Stimulated activated effector memory CD8-positive, alpha-beta T cell treated with anti-CD3 and anti-CD28 coated beads, Interleukin-12 subunit alpha, Interleukin-12 subunit beta, amount 100 ng/mL, for 72 hours (primary cell): ENCODE results near the gene TMEM238.
"Not testable (repeated sequence)": the region's sequence is repeated elsewhere in the genome, so short reads cannot be mapped to it uniquely, and the experiment has no call there.

Experiments used
- ATAC-seq: fragments of 150-1000 bp; cut with Tn5 transposase; 2 replicates; pipeline ENCODE4 v1.10.0; 2021
- DNase-seq, 2 donors: peaks; one replicate each; pipeline ENCODE4 v3.0.0; 2021 to 2022; ENCODE audit warnings: low spot score in 2 of 2
- H3K27ac Mint-ChIP-seq: one replicate; pipeline ENCODE4 v1.8.0; 2022; ENCODE audit warnings: mild to moderate bottlenecking, mixed read lengths
- H3K36me3 Mint-ChIP-seq: one replicate; pipeline ENCODE4 v1.8.0; 2022; ENCODE audit warnings: mild to moderate bottlenecking, mixed read lengths
- H3K4me1 Mint-ChIP-seq: one replicate; pipeline ENCODE4 v1.8.0; 2022; ENCODE audit warnings: mixed read lengths
- H3K4me3 Mint-ChIP-seq: one replicate; pipeline ENCODE4 v1.8.0; 2022; ENCODE audit warnings: mild to moderate bottlenecking, mixed read lengths
- H3K9me3 Mint-ChIP-seq: one replicate; pipeline ENCODE4 v1.8.0; 2022; ENCODE audit warnings: mixed read lengths

Gene TMEM238

GRCh38 chr19:55384131-55384919, at the start of gene TMEM238:
Gene TMEM238 (minus strand): TSS chr19:55384292. CDS start chr19:55384259, 33 bp downstream.
- DNase-seq = peak in 1 of 2 donors; percentile 76
- Mint-ChIP-seq H3K36me3 (peaks cover 47% of the 10 kb centered on the region), H3K4me1 (peaks cover 73% of the 10 kb centered on the region), H3K9me3 (no peaks in the 10 kb centered on the region), H3K27ac (peak within 1 kb of the TSS; percentile 100), H3K4me3 (peak within 1 kb of the TSS; percentile 99)
- ATAC-seq = peak; percentile 9

- H3K36me3 Mint-ChIP-seq = no peaks in the 10 kb centered on the region
- H3K27ac Mint-ChIP-seq = no peak overlapping the region
- DNase-seq (no peak), ATAC-seq (no peak)
- H3K4me1 Mint-ChIP-seq = no peaks in the 10 kb centered on the region
- no peak overlapping the region for H3K4me3 Mint-ChIP-seq
- H3K9me3 Mint-ChIP-seq = no peaks in the 10 kb centered on the region
Measured at GRCh38 chr19:55433292-55433691, 49.2 kb upstream of the TMEM238 start.

- Mint-ChIP-seq H3K27ac (no peak overlapping the region), H3K9me3 (no peaks in the 10 kb centered on the region), H3K4me3 (no peak overlapping the region), H3K4me1 (no peaks in the 10 kb centered on the region), H3K36me3 (no peaks in the 10 kb centered on the region)
- DNase-seq (no peak), ATAC-seq (no peak)
Measured at GRCh38 chr19:55432241-55432959, 48.3 kb upstream of the TMEM238 start.

GRCh38 chr19:55431183-55431582, 47.1 kb upstream of the TMEM238 start:
- no peak overlapping the region for H3K27ac Mint-ChIP-seq
- H3K4me1 Mint-ChIP-seq = no peaks in the 10 kb centered on the region
- no peak for ATAC-seq

GRCh38 chr19:55426042-55426441, 42.0 kb upstream of the TMEM238 start:
- peaks cover 6% of the 10 kb centered on the region for H3K4me1 Mint-ChIP-seq
- ATAC-seq (no peak), DNase-seq (no peak)
- no peak overlapping the region for H3K4me3 Mint-ChIP-seq
- no peak overlapping the region for H3K27ac Mint-ChIP-seq
- no peaks in the 10 kb centered on the region for H3K9me3 Mint-ChIP-seq
- H3K36me3 Mint-ChIP-seq = no peaks in the 10 kb centered on the region

More at GRCh38 chr19:55431183-55431582, 47.1 kb upstream of the TMEM238 start:
- Mint-ChIP-seq H3K4me3 (no peak overlapping the region), H3K36me3 (no peaks in the 10 kb centered on the region), H3K9me3 (no peaks in the 10 kb centered on the region)
- no peak for DNase-seq

- Mint-ChIP-seq H3K9me3 (no peaks in the 10 kb centered on the region), H3K27ac (no peak overlapping the region), H3K4me1 (peaks cover 6% of the 10 kb centered on the region), H3K36me3 (no peaks in the 10 kb centered on the region), H3K4me3 (no peak overlapping the region)
- DNase-seq (no peak), ATAC-seq (no peak)
Measured at GRCh38 chr19:55424518-55424917, 40.4 kb upstream of the TMEM238 start.

- Mint-ChIP-seq H3K27ac (no peak overlapping the region), H3K4me3 (no peak overlapping the region), H3K36me3 (no peaks in the 10 kb centered on the region), H3K4me1 (peaks cover 6% of the 10 kb centered on the region), H3K9me3 (no peaks in the 10 kb centered on the region)
- ATAC-seq = no peak
- DNase-seq = no peak
Measured at GRCh38 chr19:55423225-55424005, 39.3 kb upstream of the TMEM238 start.

- H3K4me3 Mint-ChIP-seq, DNase-seq: not testable (repeated sequence)
Measured at GRCh38 chr19:55421281-55421680, 37.2 kb upstream of the TMEM238 start.

GRCh38 chr19:55419624-55420236, 35.6 kb upstream of the TMEM238 start:
- no peaks in the 10 kb centered on the region for H3K9me3 Mint-ChIP-seq
- H3K36me3 Mint-ChIP-seq = no peaks in the 10 kb centered on the region
- no peak for DNase-seq
- H3K27ac Mint-ChIP-seq = no peak overlapping the region
- ATAC-seq = no peak
- H3K4me3 Mint-ChIP-seq = no peak overlapping the region
- peaks cover 6% of the 10 kb centered on the region for H3K4me1 Mint-ChIP-seq

More at GRCh38 chr19:55421281-55421680, 37.2 kb upstream of the TMEM238 start:
- not testable (repeated sequence) for H3K4me1 Mint-ChIP-seq, H3K36me3 Mint-ChIP-seq, H3K9me3 Mint-ChIP-seq, H3K27ac Mint-ChIP-seq
- peak; percentile 48 for ATAC-seq

- Mint-ChIP-seq H3K9me3 (no peaks in the 10 kb centered on the region), H3K4me1 (peaks cover 6% of the 10 kb centered on the region), H3K4me3 (no peak overlapping the region), H3K36me3 (no peaks in the 10 kb centered on the region), H3K27ac (no peak overlapping the region)
- DNase-seq (no peak), ATAC-seq (no peak)
Measured at GRCh38 chr19:55419103-55419502, 35.0 kb upstream of the TMEM238 start.

- H3K4me1 Mint-ChIP-seq = peaks cover 6% of the 10 kb centered on the region
- H3K36me3 Mint-ChIP-seq = no peaks in the 10 kb centered on the region
- H3K4me3 Mint-ChIP-seq = no peak overlapping the region
- H3K9me3 Mint-ChIP-seq = no peaks in the 10 kb centered on the region
- H3K27ac Mint-ChIP-seq = no peak overlapping the region
- DNase-seq (peak; percentile 29 to 67), ATAC-seq (peak; percentile 80)
Measured at GRCh38 chr19:55418185-55418584, 34.1 kb upstream of the TMEM238 start.

GRCh38 chr19:55410168-55410567, 26.1 kb upstream of the TMEM238 start:
- Mint-ChIP-seq H3K27ac (no peak overlapping the region), H3K4me3 (no peak overlapping the region), H3K4me1 (peaks cover 29% of the 10 kb centered on the region), H3K9me3 (no peaks in the 10 kb centered on the region), H3K36me3 (peaks cover 34% of the 10 kb centered on the region)
- DNase-seq (no peak), ATAC-seq (no peak)

GRCh38 chr19:55409179-55409578, 25.1 kb upstream of the TMEM238 start:
- not testable (repeated sequence) for DNase-seq, ATAC-seq, H3K9me3 Mint-ChIP-seq
- peaks cover 29% of the 10 kb centered on the region for H3K4me1 Mint-ChIP-seq
- peak overlapping the region; percentile 87 for H3K4me3 Mint-ChIP-seq
- peaks cover 44% of the 10 kb centered on the region for H3K36me3 Mint-ChIP-seq
- H3K27ac Mint-ChIP-seq = peak overlapping the region; percentile 99

GRCh38 chr19:55408533-55408872, 24.4 kb upstream of the TMEM238 start:
- Mint-ChIP-seq H3K27ac (peak overlapping the region; percentile 99), H3K4me3 (peak overlapping the region; percentile 87), H3K9me3 (no peaks in the 10 kb centered on the region), H3K36me3 (peaks cover 51% of the 10 kb centered on the region), H3K4me1 (peaks cover 29% of the 10 kb centered on the region)
- no peak for DNase-seq
- no peak for ATAC-seq
